ENCODE data around the gene NEDD4L.

NEDD4L gene

GRCh38 chr18:58052960-58053359, 8.9 kb downstream of the NEDD4L start:
- no peak for DNase-seq (ENCODE audit: low read depth, low spot score)

GRCh38 chr18:58054041-58054781, 10.2 kb downstream of the NEDD4L start:
- no peak for DNase-seq (ENCODE audit: low read depth, low spot score)

GRCh38 chr18:58055890-58056558, 12.0 kb downstream of the NEDD4L start:
- no peak for DNase-seq (ENCODE audit: low read depth, low spot score)

GRCh38 chr18:58056852-58057251, 12.8 kb downstream of the NEDD4L start:
- no peak for DNase-seq (ENCODE audit: low read depth, low spot score)

- no peak for DNase-seq (ENCODE audit: low read depth, low spot score)
These were observed 13.4 kb downstream of the NEDD4L start for GRCh38 chr18:58057291-58057965.

- DNase-seq (ENCODE audit: low read depth, low spot score) = no peak
These were observed 14.7 kb downstream of the NEDD4L start for GRCh38 chr18:58058720-58059119.

- DNase-seq (ENCODE audit: low read depth, low spot score) = no peak
These were observed 16.2 kb downstream of the NEDD4L start for GRCh38 chr18:58060254-58060653.

- DNase-seq (ENCODE audit: low read depth, low spot score) = no peak
These were observed 17.3 kb downstream of the NEDD4L start for GRCh38 chr18:58061349-58061748.

- no peak for DNase-seq (ENCODE audit: low read depth, low spot score)
These were observed 20.5 kb downstream of the NEDD4L start for GRCh38 chr18:58064406-58064998.

- DNase-seq (ENCODE audit: low read depth, low spot score) = no peak
These were observed 21.9 kb downstream of the NEDD4L start for GRCh38 chr18:58065956-58066355.

- DNase-seq (ENCODE audit: low read depth, low spot score) = no peak
These were observed 23.6 kb downstream of the NEDD4L start for GRCh38 chr18:58067601-58068000.

GRCh38 chr18:58069099-58069498, 25.1 kb downstream of the NEDD4L start:
- no peak for DNase-seq (ENCODE audit: low read depth, low spot score)

GRCh38 chr18:58069721-58070292, 25.8 kb downstream of the NEDD4L start:
- DNase-seq (ENCODE audit: low read depth, low spot score) = no peak

- DNase-seq (ENCODE audit: low read depth, low spot score) = no peak
These were observed 32.0 kb downstream of the NEDD4L start for GRCh38 chr18:58076052-58076451.

GRCh38 chr18:58077329-58077728, 33.3 kb downstream of the NEDD4L start:
- DNase-seq (ENCODE audit: low read depth, low spot score) = no peak

GRCh38 chr18:58078889-58079573, 35.0 kb downstream of the NEDD4L start:
- no peak for DNase-seq (ENCODE audit: low read depth, low spot score)

GRCh38 chr18:58080451-58080850, 36.4 kb downstream of the NEDD4L start:
- DNase-seq (ENCODE audit: low read depth, low spot score) = no peak

GRCh38 chr18:58087928-58088690, 44.1 kb downstream of the NEDD4L start:
- DNase-seq (ENCODE audit: low read depth, low spot score) = no peak

GRCh38 chr18:58088691-58089065, 44.7 kb downstream of the NEDD4L start:
- no peak for DNase-seq (ENCODE audit: low read depth, low spot score)

GRCh38 chr18:58091099-58091611, 47.1 kb downstream of the NEDD4L start:
- no peak for DNase-seq (ENCODE audit: low read depth, low spot score)
